Memory B cell (primary cell): ENCODE data around the gene FYN.
"Not testable (repeated sequence)": the region's sequence is repeated elsewhere in the genome, so short reads cannot be mapped to it uniquely, and the experiment has no call there.

Experiments
- ATAC-seq: fragments of 150-1000 bp; cut with Tn5 transposase; 2 replicates; pipeline ENCODE4 v1.10.0; 2021; ENCODE audit warnings: low read depth, mild to moderate bottlenecking, moderate library complexity
- DNase-seq, 2 donors: peaks; one replicate each; pipeline ENCODE4 v3.0.0; 2022; ENCODE audit warnings: low spot score in 2 of 2
- H3K27ac Mint-ChIP-seq: one replicate; pipeline ENCODE4 v1.8.0; 2022; ENCODE audit warnings: mild to moderate bottlenecking, moderate library complexity, mixed read lengths
- H3K27me3 Mint-ChIP-seq: one replicate; pipeline ENCODE4 v1.8.0; 2022; ENCODE audit warnings: mixed read lengths
- H3K36me3 Mint-ChIP-seq: one replicate; pipeline ENCODE4 v1.8.0; 2022; ENCODE audit warnings: mild to moderate bottlenecking, mixed read lengths
- H3K4me1 Mint-ChIP-seq: one replicate; pipeline ENCODE4 v1.8.0; 2022; ENCODE audit warnings: mixed read lengths
- H3K4me3 Mint-ChIP-seq: one replicate; pipeline ENCODE4 v1.8.0; 2022; ENCODE audit warnings: mild to moderate bottlenecking, moderate library complexity, mixed read lengths
- H3K9me3 Mint-ChIP-seq: one replicate; pipeline ENCODE4 v1.8.0; 2022; ENCODE audit warnings: mixed read lengths

Gene FYN

GRCh38 chr6:111796310-111796918, 76.8 kb downstream of the FYN start:
- Mint-ChIP-seq H3K9me3 (no peaks in the 10 kb centered on the region), H3K4me3 (no peak overlapping the region), H3K4me1 (peaks cover 13% of the 10 kb centered on the region), H3K27ac (no peak overlapping the region), H3K27me3 (no peaks in the 10 kb centered on the region), H3K36me3 (peaks cover 2% of the 10 kb centered on the region)
- DNase-seq (no peak), ATAC-seq (no peak)

GRCh38 chr6:111795558-111795957, 77.7 kb downstream of the FYN start:
- no peaks in the 10 kb centered on the region for H3K9me3 Mint-ChIP-seq
- peaks cover 4% of the 10 kb centered on the region for H3K36me3 Mint-ChIP-seq
- H3K4me3 Mint-ChIP-seq = no peak overlapping the region
- H3K27me3 Mint-ChIP-seq = no peaks in the 10 kb centered on the region
- H3K4me1 Mint-ChIP-seq = peaks cover 16% of the 10 kb centered on the region
- H3K27ac Mint-ChIP-seq = no peak overlapping the region
- DNase-seq = no peak
- ATAC-seq = no peak

- peaks cover 16% of the 10 kb centered on the region for H3K4me1 Mint-ChIP-seq
- H3K4me3 Mint-ChIP-seq = no peak overlapping the region
- H3K27me3 Mint-ChIP-seq = no peaks in the 10 kb centered on the region
- H3K9me3 Mint-ChIP-seq = no peaks in the 10 kb centered on the region
- H3K36me3 Mint-ChIP-seq = peaks cover 4% of the 10 kb centered on the region
- ATAC-seq = no peak
- no peak for DNase-seq
- H3K27ac Mint-ChIP-seq = no peak overlapping the region
Observed at GRCh38 chr6:111794727-111795452, 78.4 kb downstream of the FYN start.

GRCh38 chr6:111794300-111794699, 79.0 kb downstream of the FYN start:
- Mint-ChIP-seq H3K4me3 (no peak overlapping the region), H3K4me1 (peaks cover 16% of the 10 kb centered on the region), H3K27ac (no peak overlapping the region)

GRCh38 chr6:111793711-111794111, 79.5 kb downstream of the FYN start:
- peaks cover 4% of the 10 kb centered on the region for H3K36me3 Mint-ChIP-seq
- H3K9me3 Mint-ChIP-seq = no peaks in the 10 kb centered on the region
- no peaks in the 10 kb centered on the region for H3K27me3 Mint-ChIP-seq
- no peak overlapping the region for H3K4me3 Mint-ChIP-seq
- DNase-seq (no peak), ATAC-seq (no peak)
- H3K27ac Mint-ChIP-seq = no peak overlapping the region
- peaks cover 16% of the 10 kb centered on the region for H3K4me1 Mint-ChIP-seq

More at GRCh38 chr6:111794300-111794699, 79.0 kb downstream of the FYN start:
- no peak for ATAC-seq
- DNase-seq = no peak
- Mint-ChIP-seq H3K27me3 (no peaks in the 10 kb centered on the region), H3K9me3 (no peaks in the 10 kb centered on the region), H3K36me3 (peaks cover 4% of the 10 kb centered on the region)

GRCh38 chr6:111792914-111793700, 80.1 kb downstream of the FYN start:
- no peak for DNase-seq
- H3K27me3 Mint-ChIP-seq = no peaks in the 10 kb centered on the region
- H3K4me3 Mint-ChIP-seq = no peak overlapping the region
- no peak for ATAC-seq
- peaks cover 4% of the 10 kb centered on the region for H3K36me3 Mint-ChIP-seq
- peaks cover 16% of the 10 kb centered on the region for H3K4me1 Mint-ChIP-seq
- no peaks in the 10 kb centered on the region for H3K9me3 Mint-ChIP-seq
- no peak overlapping the region for H3K27ac Mint-ChIP-seq

GRCh38 chr6:111792241-111792640, 81.0 kb downstream of the FYN start:
- peaks cover 4% of the 10 kb centered on the region for H3K36me3 Mint-ChIP-seq
- no peak for ATAC-seq
- no peaks in the 10 kb centered on the region for H3K27me3 Mint-ChIP-seq
- H3K4me3 Mint-ChIP-seq = no peak overlapping the region
- H3K4me1 Mint-ChIP-seq = peaks cover 16% of the 10 kb centered on the region
- H3K27ac Mint-ChIP-seq = no peak overlapping the region
- no peak for DNase-seq
- H3K9me3 Mint-ChIP-seq = no peaks in the 10 kb centered on the region

GRCh38 chr6:111791415-111791814, 81.8 kb downstream of the FYN start:
- no peak for ATAC-seq
- Mint-ChIP-seq H3K4me1 (peaks cover 16% of the 10 kb centered on the region), H3K36me3 (peaks cover 2% of the 10 kb centered on the region), H3K4me3 (no peak overlapping the region), H3K27ac (no peak overlapping the region), H3K27me3 (no peaks in the 10 kb centered on the region), H3K9me3 (no peaks in the 10 kb centered on the region)
- no peak for DNase-seq

GRCh38 chr6:111789598-111789997, 83.7 kb downstream of the FYN start:
- Mint-ChIP-seq H3K27me3 (no peaks in the 10 kb centered on the region), H3K9me3 (peaks cover 2% of the 10 kb centered on the region), H3K36me3 (peaks cover 5% of the 10 kb centered on the region), H3K4me3 (no peak overlapping the region), H3K4me1 (peaks cover 13% of the 10 kb centered on the region), H3K27ac (no peak overlapping the region)
- DNase-seq = no peak
- no peak for ATAC-seq

- DNase-seq (no peak), ATAC-seq (no peak)
- Mint-ChIP-seq H3K27me3 (no peaks in the 10 kb centered on the region), H3K4me1 (peaks cover 9% of the 10 kb centered on the region), H3K9me3 (peaks cover 2% of the 10 kb centered on the region), H3K4me3 (no peak overlapping the region), H3K27ac (no peak overlapping the region), H3K36me3 (peaks cover 6% of the 10 kb centered on the region)
Observed at GRCh38 chr6:111788379-111789276, 84.6 kb downstream of the FYN start.

GRCh38 chr6:111786151-111786550, 87.1 kb downstream of the FYN start:
- H3K4me1 Mint-ChIP-seq, H3K9me3 Mint-ChIP-seq, DNase-seq, H3K4me3 Mint-ChIP-seq, H3K27me3 Mint-ChIP-seq, ATAC-seq, H3K36me3 Mint-ChIP-seq, H3K27ac Mint-ChIP-seq: not testable (repeated sequence)

GRCh38 chr6:111784433-111784832, 88.8 kb downstream of the FYN start:
- peaks cover 2% of the 10 kb centered on the region for H3K9me3 Mint-ChIP-seq
- peaks cover 8% of the 10 kb centered on the region for H3K36me3 Mint-ChIP-seq
- no peak overlapping the region for H3K27ac Mint-ChIP-seq
- ATAC-seq (no peak), DNase-seq (no peak)
- no peak overlapping the region for H3K4me3 Mint-ChIP-seq
- no peaks in the 10 kb centered on the region for H3K27me3 Mint-ChIP-seq
- H3K4me1 Mint-ChIP-seq = peaks cover 8% of the 10 kb centered on the region

GRCh38 chr6:111782887-111783466, 90.3 kb downstream of the FYN start:
- Mint-ChIP-seq H3K36me3 (peaks cover 9% of the 10 kb centered on the region), H3K9me3 (peaks cover 2% of the 10 kb centered on the region), H3K27me3 (no peaks in the 10 kb centered on the region), H3K27ac (peak overlapping the region; percentile 19), H3K4me1 (peaks cover 11% of the 10 kb centered on the region), H3K4me3 (no peak overlapping the region)
- no peak for DNase-seq
- no peak for ATAC-seq
